HL-60 (cell line): ENCODE data around the gene ATP8A1.

Source experiments
- CTCF ChIP-seq: IDR thresholded peaks from one replicate; pipeline ENCODE4 v1.5.1; 2011; ENCODE audit warnings: low read length, control low read depth, inconsistent platforms; ENCODE audit not compliant: insufficient read depth
- GABPA ChIP-seq: IDR thresholded peaks from 2 replicates; pipeline ENCODE4 v1.6.1; 2012; ENCODE audit warnings: low read depth
- POLR2AphosphoS5 ChIP-seq: IDR thresholded peaks from 2 replicates; pipeline ENCODE4 v1.6.1; 2012; ENCODE audit warnings: low read depth
- REST ChIP-seq: IDR thresholded peaks from 2 replicates; pipeline ENCODE4 v1.6.1; 2012; ENCODE audit warnings: low read depth; ENCODE audit not compliant: insufficient replicate concordance
- SPI1 ChIP-seq: IDR thresholded peaks from 2 replicates; pipeline ENCODE4 v1.6.1; 2012; ENCODE audit warnings: low read depth, mild to moderate bottlenecking, borderline replicate concordance

GRCh38 chr4:42360256-42360669 is 296.6 kb downstream of the ATP8A1 start:
- no peak for TF ChIP-seq CTCF
- TF ChIP-seq GABPA, result no peak
- no peak for TF ChIP-seq SPI1
- no peak for TF ChIP-seq POLR2AphosphoS5
- TF ChIP-seq REST, result no peak
